H9 (cell line): Measurements from ENCODE around the gene ANKS3. TPM values are rescaled to one million over a fixed set of nuclear protein-coding genes. Genes with fewer than 3 reads are reported as not detected.

Experiments
- DNase-seq: peaks from one replicate; pipeline ENCODE4 v3.0.0-alpha.2; 2017
- H2AFZ ChIP-seq: one replicate; pipeline ENCODE4 v1.6.1; 2013; ENCODE audit warnings: mild to moderate bottlenecking, low read length, control low read depth, moderate library complexity
- H2AK5ac ChIP-seq: 2 replicates; pipeline ENCODE4 v1.6.1; 2013; ENCODE audit warnings: low read length, control low read depth, mixed read lengths; ENCODE audit not compliant: insufficient read length
- H2BK120ac ChIP-seq: one replicate; pipeline ENCODE4 v1.6.1; 2013; ENCODE audit warnings: low read depth, mild to moderate bottlenecking, low read length, control low read depth, inconsistent platforms; ENCODE audit not compliant: poor library complexity, severe bottlenecking
- H2BK12ac ChIP-seq: 2 replicates; pipeline ENCODE4 v1.6.1; 2013; ENCODE audit warnings: low read length, control low read depth, mixed read lengths, low read depth; ENCODE audit not compliant: insufficient read length
- H2BK15ac ChIP-seq: 2 replicates; pipeline ENCODE4 v1.6.1; 2013; ENCODE audit warnings: low read depth, low read length, control low read depth
- H2BK20ac ChIP-seq: one replicate; pipeline ENCODE4 v1.6.1; 2013; ENCODE audit warnings: low read depth, mild to moderate bottlenecking, low read length, control low read depth, inconsistent platforms; ENCODE audit not compliant: poor library complexity, severe bottlenecking
- H2BK5ac ChIP-seq: 2 replicates; pipeline ENCODE4 v1.6.1; 2013; ENCODE audit warnings: low read length, control low read depth, mixed read lengths; ENCODE audit not compliant: insufficient read length
- H3K14ac ChIP-seq: 2 replicates; pipeline ENCODE4 v1.6.1; 2013; ENCODE audit warnings: low read length, control low read depth; ENCODE audit not compliant: insufficient read depth
- H3K18ac ChIP-seq: 2 replicates; pipeline ENCODE4 v1.6.1; 2013; ENCODE audit warnings: low read depth, mild to moderate bottlenecking, mixed read lengths, low read length, control low read depth; ENCODE audit not compliant: insufficient read length
- H3K23ac ChIP-seq: 2 replicates; pipeline ENCODE4 v1.6.1; 2013; ENCODE audit warnings: low read length, control low read depth, mixed read lengths, low read depth; ENCODE audit not compliant: insufficient read length
- H3K23me2 ChIP-seq: 2 replicates; pipeline ENCODE4 v1.6.1; 2013; ENCODE audit warnings: low read depth, mild to moderate bottlenecking, mixed read lengths, low read length, control low read depth; ENCODE audit not compliant: insufficient read length, poor library complexity, severe bottlenecking
- H3K27ac ChIP-seq: 2 replicates; pipeline ENCODE4 v1.5.1; 2013; ENCODE audit warnings: low read length, control low read depth, mixed read lengths, low read depth; ENCODE audit not compliant: insufficient read length
- H3K27me3 ChIP-seq: 2 replicates; pipeline ENCODE4 v1.6.1; 2013; ENCODE audit warnings: low read length, control low read depth, inconsistent platforms; ENCODE audit not compliant: insufficient read depth
- H3K4ac ChIP-seq: 2 replicates; pipeline ENCODE4 v1.6.1; 2013; ENCODE audit warnings: low read depth, mild to moderate bottlenecking, control low read depth, inconsistent platforms, low read length, moderate library complexity
- H3K4me1 ChIP-seq: 2 replicates; pipeline ENCODE4 v1.6.1; 2013; ENCODE audit warnings: low read length, control low read depth, inconsistent platforms; ENCODE audit not compliant: insufficient read depth
- H3K4me2 ChIP-seq: 2 replicates; pipeline ENCODE4 v1.6.1; 2013; ENCODE audit warnings: low read length, control low read depth, mixed read lengths; ENCODE audit not compliant: insufficient read length, insufficient read depth
- H3K56ac ChIP-seq: 2 replicates; pipeline ENCODE4 v1.6.1; 2013; ENCODE audit warnings: low read depth, mild to moderate bottlenecking, mixed read lengths, low read length, control low read depth; ENCODE audit not compliant: insufficient read length
- H3K79me1 ChIP-seq: 2 replicates; pipeline ENCODE4 v1.6.1; 2013; ENCODE audit warnings: low read depth, mild to moderate bottlenecking, moderate library complexity, low read length, control low read depth, inconsistent platforms; ENCODE audit not compliant: insufficient read depth, poor library complexity, severe bottlenecking
- H3K79me2 ChIP-seq: 2 replicates; pipeline ENCODE4 v1.6.1; 2013; ENCODE audit warnings: low read length, control low read depth, inconsistent platforms; ENCODE audit not compliant: insufficient read depth
- H3K9ac ChIP-seq: 2 replicates; pipeline ENCODE4 v1.6.1; 2013; ENCODE audit warnings: low read length, control low read depth, mixed read lengths; ENCODE audit not compliant: insufficient read length; ENCODE audit errors: extremely low read depth
- H3K9me3 ChIP-seq: one replicate; pipeline ENCODE4 v1.6.1; 2013; ENCODE audit warnings: low read depth, low read length, inconsistent platforms; ENCODE audit not compliant: control insufficient read depth
- H3T11ph ChIP-seq: one replicate; pipeline ENCODE4 v1.6.1; 2013; ENCODE audit warnings: mild to moderate bottlenecking, low read length, control low read depth, inconsistent platforms
- H4K20me1 ChIP-seq: one replicate; pipeline ENCODE4 v1.6.1; 2013; ENCODE audit not compliant: control insufficient read depth, insufficient read length, insufficient read depth
- H4K5ac ChIP-seq: 2 replicates; pipeline ENCODE4 v1.6.1; 2013; ENCODE audit warnings: low read depth, mild to moderate bottlenecking, mixed read lengths, low read length, control low read depth; ENCODE audit not compliant: insufficient read length
- H4K8ac ChIP-seq: replicated peaks from 2 replicates; pipeline ENCODE4 v1.6.1; 2013; ENCODE audit warnings: low read length, control low read depth, mixed read lengths, low read depth; ENCODE audit not compliant: insufficient read length
- H4K91ac ChIP-seq: 2 replicates; pipeline ENCODE4 v1.6.1; 2013; ENCODE audit warnings: low read depth, mild to moderate bottlenecking, moderate library complexity, mixed read lengths, low read length, control low read depth; ENCODE audit not compliant: insufficient read length
- H3K27ac Mint-ChIP-seq, 3 experiments: 2 replicates in 2 of 3; 3 replicates in 1 of 3; pipeline ENCODE4 v1.8.0; 2020 to 2021; ENCODE audit warnings: mixed read lengths in 3 of 3, mild to moderate bottlenecking in 1 of 3, moderate library complexity in 1 of 3
- H3K27me3 Mint-ChIP-seq: 2 replicates; pipeline ENCODE4 v1.8.0; 2021; ENCODE audit warnings: low read depth, mild to moderate bottlenecking, moderate library complexity, mixed read lengths
- H3K36me3 Mint-ChIP-seq, 3 experiments: 2 replicates in 2 of 3; 3 replicates in 1 of 3; pipeline ENCODE4 v1.8.0; 2020 to 2021; ENCODE audit warnings: low read depth in 3 of 3, mixed read lengths in 3 of 3; ENCODE audit not compliant: insufficient read depth in 1 of 3
- H3K4me1 Mint-ChIP-seq, 2 experiments: 2 replicates each; pipeline ENCODE4 v1.8.0; 2020; ENCODE audit warnings: mixed read lengths in 2 of 2
- H3K4me3 Mint-ChIP-seq, 2 experiments: 2 replicates in 1 of 2; 3 replicates in 1 of 2; pipeline ENCODE4 v1.8.0; 2020 to 2021; ENCODE audit warnings: mild to moderate bottlenecking in 2 of 2, mixed read lengths in 2 of 2, moderate library complexity in 1 of 2
- H3K9me3 Mint-ChIP-seq, 2 experiments: 2 replicates in 1 of 2; 3 replicates in 1 of 2; pipeline ENCODE4 v1.8.0; 2020; ENCODE audit warnings: mild to moderate bottlenecking in 2 of 2, mixed read lengths in 2 of 2, moderate library complexity in 1 of 2
- CTCF ChIP-seq: fragments of 200-600 bp; sonication (generic); conservative IDR thresholded peaks from 3 replicates; pipeline ENCODE4 v1.8.0; 2021; ENCODE audit warnings: antibody characterized with exemption, mild to moderate bottlenecking
- WGBS: extraction: QIAGEN DNeasy Blood & Tissue Kit; methylation state at CpG from one replicate; pipeline ENCODE4 v1.1.7; 2013; ENCODE audit warnings: missing lambda C conversion rate, low lambda C conversion rate, mixed read lengths; ENCODE audit not compliant: insufficient read length; ENCODE audit errors: extremely low coverage; 5-methylcytosine and 5-hydroxymethylcytosine counted together
- total RNA-seq: library from RNA; stranded (reverse); gene quantifications from 2 replicates; pipeline ENCODE4 v1.2.1, GENCODE V29; 2021

The ANKS3 gene
- total RNA-seq, 1 experiment from 2014 or later, result 32.0 TPM

GRCh38 chr16:4674926-4675530, 59.0 kb downstream of the ANKS3 start:
- Histone ChIP-seq H3K27ac (no peak overlapping the region), H3K79me2 (no peaks in the 10 kb centered on the region), H2AK5ac (no peak overlapping the region), H3K4ac (no peak overlapping the region), H3K18ac (no peak overlapping the region), H2BK5ac (no peak overlapping the region), H3K9ac (no peak overlapping the region), H3K14ac (no peak overlapping the region), H2BK120ac (no peak overlapping the region), H2BK15ac (no peak overlapping the region), H3K79me1 (no peaks in the 10 kb centered on the region), H4K20me1 (no peaks in the 10 kb centered on the region), H2BK20ac (no peak overlapping the region), H4K8ac (no peak overlapping the region), H3T11ph (no peak overlapping the region), H3K4me1 (no peaks in the 10 kb centered on the region; the same call in 1 of the 2 replicates), H3K27me3 (no peaks in the 10 kb centered on the region), H3K4me2 (no peak overlapping the region), H3K56ac (no peak overlapping the region), H4K5ac (no peak overlapping the region), H3K23ac (no peak overlapping the region), H2AFZ (no peak overlapping the region), H2BK12ac (no peak overlapping the region), H3K9me3 (no peaks in the 10 kb centered on the region), H3K23me2 (no peaks in the 10 kb centered on the region), H4K91ac (no peak overlapping the region)
- no peak overlapping the region; a peak in 1 of 5 replicates for H3K4me3 Mint-ChIP-seq
- no peaks in the 10 kb centered on the region for H3K9me3 Mint-ChIP-seq
- DNase-seq, result no peak
- H3K27me3 Mint-ChIP-seq, result no peaks in the 10 kb centered on the region
- no CpG with 5 or more reads among the region's 9 CpGs for WGBS
- peaks cover 0 to 45% (median 5%) of the 10 kb centered on the region in 3 experiments; a peak in 5 of 7 replicates for H3K36me3 Mint-ChIP-seq
- H3K27ac Mint-ChIP-seq, result 0 out of 7 replicates have a peak overlapping the region, but pooled peaks of 1 of the 3 experiments have one; percentile 20
- peaks cover 2 to 8% of the 10 kb centered on the region in 2 experiments; a peak in 3 of 4 replicates for H3K4me1 Mint-ChIP-seq
- no peak for TF ChIP-seq CTCF
